Stomach (tissue), 4 donors: Measurements from ENCODE around the gene SLC6A17.

Source experiments
- POLR2A ChIP-seq, 4 donors: fragments of 450-650 bp; IDR thresholded peaks; one replicate each; pipeline ENCODE4 v1.6.1; 2016; ENCODE audit warnings: antibody characterized with exemption in 4 of 4, control low read depth in 2 of 4, mild to moderate bottlenecking in 1 of 4, moderate library complexity in 1 of 4
- TF ChIP-seq, protein P1 (sequence below), 7 experiments: fragments of 450-650 bp in 4 of 7; fragments of 200-600 bp in 3 of 7; sonication (generic) in 3 of 7; IDR thresholded peaks; one replicate each; pipeline ENCODE4 v1.5.1; 2016 to 2019; ENCODE audit warnings: antibody characterized with exemption in 7 of 7, control low read depth in 2 of 7, mild to moderate bottlenecking in 1 of 7

- TF ChIP-seq POLR2A (IDR thresholded peaks at IDR 0.05), result no peak
- TF ChIP-seq, protein P1, sequence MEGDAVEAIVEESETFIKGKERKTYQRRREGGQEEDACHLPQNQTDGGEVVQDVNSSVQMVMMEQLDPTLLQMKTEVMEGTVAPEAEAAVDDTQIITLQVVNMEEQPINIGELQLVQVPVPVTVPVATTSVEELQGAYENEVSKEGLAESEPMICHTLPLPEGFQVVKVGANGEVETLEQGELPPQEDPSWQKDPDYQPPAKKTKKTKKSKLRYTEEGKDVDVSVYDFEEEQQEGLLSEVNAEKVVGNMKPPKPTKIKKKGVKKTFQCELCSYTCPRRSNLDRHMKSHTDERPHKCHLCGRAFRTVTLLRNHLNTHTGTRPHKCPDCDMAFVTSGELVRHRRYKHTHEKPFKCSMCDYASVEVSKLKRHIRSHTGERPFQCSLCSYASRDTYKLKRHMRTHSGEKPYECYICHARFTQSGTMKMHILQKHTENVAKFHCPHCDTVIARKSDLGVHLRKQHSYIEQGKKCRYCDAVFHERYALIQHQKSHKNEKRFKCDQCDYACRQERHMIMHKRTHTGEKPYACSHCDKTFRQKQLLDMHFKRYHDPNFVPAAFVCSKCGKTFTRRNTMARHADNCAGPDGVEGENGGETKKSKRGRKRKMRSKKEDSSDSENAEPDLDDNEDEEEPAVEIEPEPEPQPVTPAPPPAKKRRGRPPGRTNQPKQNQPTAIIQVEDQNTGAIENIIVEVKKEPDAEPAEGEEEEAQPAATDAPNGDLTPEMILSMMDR (IDR thresholded peaks at IDR 0.05), result peak in 5 of 7 experiments; percentile 81 to 91 (median 88)
Measured at GRCh38 chr1:110203021-110203661, 52.8 kb downstream of the SLC6A17 start.
